Right kidney (tissue), 1 donor: ENCODE results near the gene PPIH.
A peak's percentile ranks its signal among the peaks of the same experiment; 100 is the strongest.
"Not testable (repeated sequence)": the region's sequence is repeated elsewhere in the genome, so short reads cannot be mapped to it uniquely, and the experiment has no call there.

Source experiments
- DNase-seq: peaks from one replicate; pipeline ENCODE4 v3.0.0-alpha.2; 2016

Gene PPIH

DNA sequence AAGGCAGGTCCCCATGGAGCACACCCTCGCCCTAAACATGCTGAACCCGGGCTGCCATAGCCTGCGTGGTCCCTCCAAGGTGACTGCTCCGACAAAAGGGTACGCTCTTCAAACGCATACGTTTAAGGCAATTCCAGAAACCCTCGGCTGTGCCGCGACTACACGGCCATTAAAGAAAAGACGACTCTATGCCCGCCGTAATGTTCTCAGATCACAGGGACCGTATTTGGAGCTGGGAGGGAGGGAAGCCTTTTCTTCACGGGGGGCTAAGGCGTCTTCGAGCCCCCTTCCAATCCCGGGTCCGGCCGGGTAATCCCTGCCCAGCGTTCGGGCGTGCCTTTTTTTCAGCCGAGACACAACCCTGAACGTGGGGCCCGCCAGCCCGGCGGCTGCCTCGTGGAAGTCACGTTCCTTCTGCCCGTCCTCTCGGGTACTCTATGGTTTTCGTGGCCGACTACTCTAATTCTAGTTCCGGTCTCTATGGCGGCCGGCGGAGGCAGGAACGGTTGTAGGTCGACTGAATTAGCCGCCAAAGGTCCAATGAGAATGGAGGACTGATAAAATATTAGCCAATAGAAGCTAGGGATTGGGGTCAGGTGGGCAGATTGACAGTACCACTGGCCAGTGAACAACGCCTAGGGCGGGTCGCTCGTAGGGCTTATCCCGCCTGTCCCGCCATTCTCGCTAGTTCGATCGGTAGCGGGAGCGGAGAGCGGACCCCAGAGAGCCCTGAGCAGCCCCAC is 23.7 kb downstream of the PPIH start, which contains the start of gene YBX1:
TSS of gene YBX1 (plus strand) at position 678 of the 743 bp plus-strand sequence. CDS start 148 bp downstream, outside the sequence.
- DNase-seq: peak; percentile 91

GRCh38 chr1:42682484-42682738 is 24.2 kb downstream of the PPIH start:
- DNase-seq: not testable (repeated sequence)

- peak; percentile 72 for DNase-seq
Measured at GRCh38 chr1:42682739-42683531, 24.7 kb downstream of the PPIH start.

- DNase-seq: no peak
Measured at GRCh38 chr1:42684139-42684538, 25.9 kb downstream of the PPIH start.

DNA sequence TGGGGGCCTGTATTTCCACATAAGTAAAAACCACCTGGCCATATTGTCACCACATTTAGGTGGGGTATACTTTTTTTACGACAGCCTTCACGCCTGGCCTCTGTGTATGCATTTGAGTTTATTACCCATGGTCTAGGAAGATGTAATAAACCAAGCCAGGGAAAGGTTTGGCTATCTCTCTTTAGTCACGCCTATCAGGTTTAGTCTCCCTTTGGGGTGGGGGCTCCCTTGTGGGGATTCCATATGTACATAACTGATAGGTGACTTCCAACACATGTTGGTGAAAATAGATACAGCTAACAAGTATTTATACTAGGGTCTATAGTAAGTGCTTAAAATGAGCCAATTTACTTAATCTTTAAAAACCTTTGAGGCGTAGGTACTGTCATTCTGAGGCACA is 28.2 kb downstream of the PPIH start:
- DNase-seq: no peak

DNA sequence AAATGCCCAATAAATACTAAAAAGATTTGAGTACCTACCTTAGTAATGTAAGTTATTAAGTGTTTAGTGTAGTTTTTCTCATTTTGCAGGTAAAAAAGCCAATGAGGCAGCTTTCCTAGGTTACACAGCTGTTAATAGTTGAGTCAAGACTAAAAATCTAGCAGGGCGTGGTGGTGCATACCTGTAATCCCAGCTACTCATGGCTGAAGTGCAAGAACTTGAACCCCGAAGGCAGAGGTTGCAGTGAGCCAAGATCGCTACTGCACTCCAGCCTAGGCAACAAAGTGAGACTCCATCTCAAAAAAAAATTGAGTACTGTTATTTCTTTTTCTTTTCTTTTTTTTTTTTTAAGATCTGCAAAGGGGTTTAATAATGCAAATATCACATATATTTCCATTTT is 31.7 kb downstream of the PPIH start:
- no peak for DNase-seq

DNA sequence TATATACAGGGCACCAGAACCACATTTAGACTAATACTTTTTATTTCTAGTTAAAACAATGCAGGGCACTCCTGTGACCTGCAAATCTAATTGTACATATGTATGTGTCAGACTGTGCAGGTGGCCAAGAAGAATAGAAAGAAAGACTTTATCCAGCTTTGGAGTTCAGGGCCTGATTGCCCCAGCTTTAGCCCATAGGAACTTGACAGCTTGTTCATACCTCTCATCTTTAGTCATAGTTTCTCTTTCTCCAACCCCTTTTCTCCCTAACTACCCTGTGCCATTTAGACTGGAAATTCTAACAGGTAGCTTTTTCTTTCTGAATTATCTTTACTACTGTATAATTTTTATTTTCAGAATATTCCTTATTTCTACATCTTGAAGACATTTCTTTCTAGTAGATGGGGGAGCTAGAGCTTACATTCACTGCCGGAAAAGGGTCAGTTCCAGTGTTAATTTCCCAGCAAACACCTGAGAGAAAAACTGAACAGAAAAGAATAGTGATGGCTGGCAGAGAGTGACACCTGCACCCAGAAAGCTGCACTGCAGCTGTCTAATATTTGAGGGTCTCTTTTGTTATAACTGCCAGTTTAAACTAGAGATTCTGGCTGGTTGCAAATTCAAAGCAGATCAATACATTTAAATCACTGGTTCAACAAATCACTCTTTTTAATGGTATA is 32.4 kb downstream of the PPIH start:
- DNase-seq: no peak

DNA sequence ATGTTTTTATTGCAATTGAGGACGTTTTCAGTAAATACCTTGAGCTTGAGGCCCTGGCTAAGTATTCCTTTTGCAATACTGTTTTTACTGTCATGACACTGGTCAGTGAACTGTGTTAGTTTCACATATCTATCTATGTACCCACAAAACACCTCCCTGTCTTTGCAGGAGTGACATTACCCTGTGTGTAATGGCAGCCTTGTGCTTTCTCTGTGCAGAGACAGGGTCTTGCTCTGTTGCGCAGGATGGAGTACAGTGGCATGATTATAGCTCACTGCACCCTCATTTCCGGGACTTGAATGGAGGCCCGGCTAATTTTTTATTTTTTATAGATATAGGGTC is 32.9 kb downstream of the PPIH start:
- no peak for DNase-seq

DNA sequence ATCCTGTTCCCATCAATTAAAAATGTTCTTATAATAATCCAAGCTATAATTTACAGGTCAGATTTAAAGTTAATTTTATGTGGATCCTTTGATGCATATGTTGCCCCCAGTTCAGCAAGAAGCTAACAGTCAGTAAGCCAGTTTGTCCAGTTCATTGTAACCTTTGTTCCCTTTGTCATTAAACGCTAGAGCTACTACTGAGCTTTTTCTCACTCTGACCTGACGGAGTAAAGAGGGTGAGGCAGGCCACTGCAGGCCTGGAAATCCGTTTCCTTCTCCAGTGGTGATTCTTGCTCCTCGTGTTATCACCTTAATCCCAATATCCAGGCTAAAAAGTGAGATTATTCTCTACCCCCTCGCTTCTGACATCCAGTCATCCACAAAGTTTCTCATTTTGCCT is 34.2 kb downstream of the PPIH start:
- no peak for DNase-seq

GRCh38 chr1:42692911-42693310 is 34.7 kb downstream of the PPIH start:
- no peak for DNase-seq

- no peak for DNase-seq
Measured at GRCh38 chr1:42698081-42698813, 40.0 kb downstream of the PPIH start.

DNA sequence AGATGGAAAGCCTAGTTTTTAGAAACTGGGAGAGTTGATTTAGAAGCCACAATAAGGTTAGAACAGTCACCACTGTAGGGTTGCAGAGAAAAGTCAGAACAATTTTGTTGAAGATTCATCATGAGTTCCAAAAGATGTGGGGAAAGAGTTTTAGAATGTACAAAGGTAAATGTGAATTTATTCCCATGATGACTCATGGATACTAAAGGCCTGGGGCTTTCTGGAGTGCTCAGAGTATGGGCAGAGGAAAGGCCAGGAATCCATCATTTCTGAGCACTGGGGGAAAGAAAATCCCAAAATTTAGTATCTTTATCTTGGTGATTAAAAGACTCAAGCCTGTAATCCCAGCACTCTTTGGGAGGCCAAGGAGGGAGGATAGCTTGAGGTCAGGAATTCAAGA is 41.8 kb downstream of the PPIH start:
- no peak for DNase-seq

GRCh38 chr1:42703888-42704464 is 45.8 kb downstream of the PPIH start:
- no peak for DNase-seq

GRCh38 chr1:42712808-42713207 is 54.6 kb downstream of the PPIH start:
- DNase-seq: not testable (repeated sequence)

- no peak for DNase-seq
Measured at GRCh38 chr1:42713293-42713692, 55.1 kb downstream of the PPIH start.

DNA sequence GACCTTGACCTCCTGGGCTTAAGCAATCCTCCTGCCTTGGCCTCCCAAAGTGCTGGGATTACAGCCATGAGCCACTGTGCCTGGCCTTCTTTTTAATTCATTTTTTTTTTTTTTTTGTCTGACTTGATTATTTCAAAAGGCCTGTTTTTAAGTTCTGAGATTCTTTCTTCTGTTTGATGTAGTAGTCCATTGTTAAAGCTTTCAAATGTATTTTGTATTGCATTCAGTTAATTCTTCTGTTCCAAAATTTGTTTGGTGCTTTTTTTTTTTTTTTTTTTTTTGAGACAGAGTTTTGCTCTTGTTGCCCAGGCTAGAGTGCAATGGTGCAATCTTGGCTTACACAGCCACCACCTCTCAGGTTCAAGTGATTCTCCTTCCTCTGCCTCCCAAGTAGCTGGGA is 56.2 kb downstream of the PPIH start:
- DNase-seq: not testable (repeated sequence)

DNA sequence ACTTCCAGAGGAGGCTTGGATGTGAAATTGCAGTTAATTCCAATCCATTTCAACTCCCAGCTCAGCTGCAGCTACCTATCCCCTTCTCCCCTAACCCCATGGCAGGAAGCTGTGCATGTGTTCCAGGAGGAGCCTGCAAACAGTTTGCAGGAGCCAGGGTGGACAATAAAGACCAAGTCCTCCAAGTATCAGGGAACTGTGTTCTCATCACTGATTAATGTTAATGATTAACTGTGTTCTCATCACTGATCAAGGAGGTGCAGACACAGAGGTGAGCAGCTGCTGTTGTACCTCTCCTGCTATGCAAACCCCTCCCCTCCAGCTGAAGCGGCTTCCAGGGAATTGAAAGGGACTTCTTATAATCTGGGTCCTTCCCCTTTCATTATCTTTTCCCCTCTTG is 62.6 kb downstream of the PPIH start:
- DNase-seq: no peak

DNA sequence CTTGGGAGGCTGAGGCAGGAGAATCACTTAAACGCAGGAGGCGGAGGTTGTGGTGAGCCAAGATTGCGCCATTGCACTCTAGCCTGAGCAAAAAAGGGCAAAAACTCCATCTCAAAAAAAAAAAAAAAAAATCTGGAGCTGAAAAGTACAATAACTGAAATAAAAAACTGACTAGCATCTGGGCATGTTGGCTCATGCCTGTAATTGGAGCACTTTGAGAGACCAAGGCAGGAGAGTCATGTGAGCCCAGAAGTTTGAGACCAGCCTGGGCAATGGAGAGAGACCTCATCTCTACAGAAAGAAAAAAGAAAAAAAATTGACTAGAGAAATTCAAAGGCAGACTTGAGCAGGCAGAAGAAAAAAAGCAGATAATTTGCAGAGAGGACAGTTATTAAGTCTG is 63.7 kb downstream of the PPIH start:
- no peak for DNase-seq

DNA sequence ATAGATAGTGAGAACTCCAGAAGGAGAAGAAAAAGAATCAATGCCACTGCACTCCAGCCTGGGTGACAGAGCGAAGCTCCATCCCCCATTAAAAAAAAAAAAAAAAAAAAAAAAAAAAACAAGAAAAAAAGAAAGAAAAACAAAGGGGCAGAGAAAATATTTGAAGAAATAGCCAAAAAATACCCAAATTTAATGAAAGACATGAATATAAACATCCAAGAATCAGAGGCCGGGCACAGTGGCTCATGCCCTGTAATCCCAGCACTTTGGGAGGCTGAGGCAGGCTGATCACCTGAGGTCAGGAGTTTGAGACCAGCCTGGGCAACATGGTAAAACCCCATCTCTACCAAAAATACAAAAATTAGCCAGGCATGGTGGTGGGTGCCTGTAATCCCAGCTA is 64.2 kb downstream of the PPIH start:
- DNase-seq: not testable (repeated sequence)

DNA sequence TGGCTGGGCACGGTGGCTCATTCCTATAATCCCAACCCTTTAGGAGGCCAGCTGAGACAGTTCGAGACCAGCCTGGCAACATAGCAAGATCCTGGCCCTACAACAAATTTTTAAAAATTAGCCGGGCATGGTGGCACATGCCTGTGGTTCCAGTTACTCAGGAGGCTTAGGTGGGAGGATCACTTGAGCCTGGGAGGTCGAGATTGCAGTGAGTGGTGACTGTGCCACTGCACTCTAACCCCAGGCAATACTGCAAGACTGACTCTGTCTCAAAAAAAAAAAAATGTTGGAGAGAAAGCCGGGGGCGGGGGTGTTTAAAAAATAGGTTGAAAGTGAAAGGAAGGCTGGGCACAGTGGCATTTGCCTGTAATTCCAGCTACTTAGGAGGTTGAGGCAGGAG is 65.3 kb downstream of the PPIH start:
- no peak for DNase-seq

DNA sequence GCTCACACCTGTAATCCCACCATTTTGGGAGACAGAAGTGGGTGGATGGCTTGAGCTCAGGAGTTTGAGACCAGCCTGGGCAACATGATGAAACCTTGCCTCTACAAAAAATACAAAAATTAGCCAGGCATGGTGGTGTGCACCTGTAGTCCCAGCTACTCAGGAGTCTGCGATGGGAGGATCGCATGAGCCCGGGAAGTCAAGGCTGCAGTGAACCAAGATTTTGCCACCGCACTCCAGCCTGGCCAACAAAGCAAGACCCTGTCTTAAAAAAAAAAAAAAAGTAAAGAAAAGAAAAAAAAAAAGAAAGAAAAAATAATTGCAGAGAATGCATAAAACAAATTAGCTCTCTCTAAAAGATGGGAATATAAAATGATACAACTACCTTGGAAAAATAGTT is 67.6 kb downstream of the PPIH start:
- not testable (repeated sequence) for DNase-seq
